HepG2 (cell line): Measurements from ENCODE around the gene OTULINL.

ENCODE experiments used
- EZH2 ChIP-seq: conservative IDR thresholded peaks from 2 replicates; pipeline ENCODE4 v1.6.1; 2012; ENCODE audit warnings: mild to moderate bottlenecking, low read depth, low read length, moderate library complexity
- POLR2A ChIP-seq, 2 experiments: IDR thresholded peaks; 2 replicates each; pipeline ENCODE4 v1.6.1; 2011; ENCODE audit warnings: low read depth in 2 of 2, low read length in 2 of 2, mild to moderate bottlenecking in 1 of 2, moderate library complexity in 1 of 2; ENCODE audit not compliant: insufficient read depth in 1 of 2
- ZSCAN9 ChIP-seq: IDR thresholded peaks from 2 replicates; pipeline ENCODE4 v1.6.1; 2016; ENCODE audit warnings: borderline replicate concordance

GRCh38 chr5:14577079-14577725, 4.4 kb upstream of the OTULINL start:
- TF ChIP-seq EZH2, result no peak
- no peak for TF ChIP-seq ZSCAN9 (CRISPR knock-in tag)
- TF ChIP-seq POLR2A (IDR thresholded peaks at IDR 0.05; ENCODE audit: insufficient read depth in 1 of 2, low read depth in 2 of 2, low read length in 2 of 2), result no peak
